Right ventricle myocardium superior (tissue), 1 donor: Measurements from ENCODE around the gene AGPAT3. TPM values are rescaled to one million over a fixed set of nuclear protein-coding genes. Genes with fewer than 3 reads are reported as not detected.

ENCODE experiments used
- ATAC-seq: fragments of 200-7000 bp; cut with Tn5 transposase; one replicate; pipeline ENCODE4 v1.9.1; 2020; ENCODE audit warnings: mild to moderate bottlenecking; ENCODE audit not compliant: poor library complexity
- DNase-seq: peaks from one replicate; pipeline ENCODE4 v3.0.0-alpha.2; 2020
- intact Hi-C: fragments of 100-400 bp; cut with DNase I; formaldehyde crosslinking; loops from one replicate; pipeline ENCODE4 v1.11.2; 2022
- total RNA-seq: library from RNA; stranded (reverse); fragmentation: NEBNext Ultra II Directional; extraction: Animal tissue kit (Norgen Biotek cat#: 25700); gene quantifications from one replicate; pipeline ENCODE4 v1.2.1, GENCODE V29; 2021
- donor health status: DM: no; HTN: yes; CAD: no; lungs with severe emphysema.

Gene AGPAT3
- total RNA-seq, 1 donor from 2014 or later = 96.3 TPM

DNA sequence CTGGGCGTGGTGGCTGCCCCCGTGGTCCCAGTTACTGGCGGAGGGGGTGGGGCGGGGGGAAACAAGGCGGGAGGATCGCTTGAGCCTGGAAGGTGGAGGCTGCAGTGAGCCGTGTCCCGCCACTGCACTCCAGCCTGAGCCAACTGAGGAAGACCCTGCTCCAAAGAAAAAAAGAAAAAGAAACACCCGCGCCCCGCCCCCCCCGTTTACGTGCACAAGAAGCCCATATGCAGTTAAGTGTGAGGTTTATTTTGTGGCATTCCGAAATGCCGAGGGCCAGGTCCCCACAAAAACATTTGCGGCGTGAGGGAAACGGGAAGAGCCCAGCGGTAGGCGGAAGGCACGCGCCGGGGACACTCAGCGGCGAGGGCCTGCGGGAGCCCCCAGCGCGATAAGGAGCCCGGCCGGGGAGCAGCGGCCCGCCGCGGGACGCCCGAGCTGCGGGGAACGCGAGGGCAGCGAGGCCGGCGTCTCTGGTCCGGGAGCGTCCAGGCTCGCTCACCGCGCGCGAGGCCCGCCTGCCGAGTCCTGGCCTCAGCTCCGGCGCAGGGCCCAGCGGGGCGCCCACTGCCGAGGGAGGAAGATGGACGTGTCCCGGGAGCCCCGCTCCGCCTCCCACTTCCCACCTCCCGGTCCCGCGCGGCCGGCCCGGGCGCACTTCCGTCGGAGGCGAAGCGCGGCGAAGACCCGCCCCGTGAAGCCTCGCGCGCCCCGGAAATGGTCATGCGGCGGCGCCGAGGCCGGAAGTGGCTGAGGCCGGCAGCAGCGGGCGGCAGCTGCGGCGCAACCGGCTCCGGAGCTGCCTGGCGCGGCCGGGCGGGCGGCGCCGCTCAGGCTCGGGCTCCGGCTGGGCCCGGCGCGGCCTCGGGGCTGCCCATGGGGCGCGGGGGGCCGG, 146.8 kb downstream of the AGPAT3 start, which contains the start of gene TRAPPC10:
TRAPPC10 (plus strand) TSS at position 731 of the 895 bp plus-strand sequence. CDS start 185 bp downstream, outside the sequence.
- peak; percentile 92 for DNase-seq
- peak; percentile 95 for ATAC-seq
- intact Hi-C loops = no loop called here

DNA sequence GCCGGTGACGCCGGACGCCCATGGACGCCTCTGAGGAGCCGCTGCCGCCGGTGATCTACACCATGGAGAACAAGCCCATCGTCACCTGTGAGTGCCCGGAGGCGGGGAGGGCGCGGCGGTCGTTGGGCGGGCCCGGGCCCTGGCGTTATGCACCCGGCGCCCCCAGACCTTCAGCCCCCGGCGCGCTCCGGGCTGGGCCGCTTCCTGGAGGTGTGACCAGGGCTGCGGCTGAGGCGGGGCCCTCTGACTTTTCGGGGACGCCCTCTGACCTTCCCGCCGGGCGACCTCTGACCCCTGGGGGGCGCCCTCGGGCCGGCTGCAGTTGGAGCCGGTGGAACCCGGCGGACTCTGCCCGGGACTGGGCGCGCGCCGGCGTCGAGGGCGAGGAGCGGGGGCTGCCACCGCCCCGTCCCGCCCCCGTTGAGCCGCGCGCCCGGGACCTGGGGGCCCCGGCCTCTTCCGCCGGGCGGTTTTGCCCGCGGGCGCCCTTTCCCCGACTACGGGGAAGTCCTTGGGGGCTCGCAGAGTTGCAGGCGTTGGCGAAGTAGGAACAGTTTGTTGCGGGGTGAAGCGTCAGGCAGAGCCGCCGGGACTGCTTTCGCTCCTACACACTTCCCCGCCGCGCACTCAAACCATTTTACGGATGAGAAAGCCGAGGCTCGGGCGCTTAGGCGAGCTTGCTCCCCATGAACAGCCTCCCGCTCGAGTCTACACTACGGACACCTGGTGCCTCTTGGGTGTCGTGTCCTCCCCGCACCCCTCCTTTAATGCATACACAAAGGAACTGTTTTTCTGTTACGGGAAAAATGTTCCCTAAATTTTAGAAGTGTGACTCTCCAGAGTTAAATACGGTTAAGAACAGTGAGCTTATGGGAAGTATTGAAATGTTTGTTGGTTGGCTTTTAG, 147.7 kb downstream of the AGPAT3 start:
- ATAC-seq (peak; percentile 49), DNase-seq (peak; percentile 79)
- intact Hi-C loops = no loop called here

DNA sequence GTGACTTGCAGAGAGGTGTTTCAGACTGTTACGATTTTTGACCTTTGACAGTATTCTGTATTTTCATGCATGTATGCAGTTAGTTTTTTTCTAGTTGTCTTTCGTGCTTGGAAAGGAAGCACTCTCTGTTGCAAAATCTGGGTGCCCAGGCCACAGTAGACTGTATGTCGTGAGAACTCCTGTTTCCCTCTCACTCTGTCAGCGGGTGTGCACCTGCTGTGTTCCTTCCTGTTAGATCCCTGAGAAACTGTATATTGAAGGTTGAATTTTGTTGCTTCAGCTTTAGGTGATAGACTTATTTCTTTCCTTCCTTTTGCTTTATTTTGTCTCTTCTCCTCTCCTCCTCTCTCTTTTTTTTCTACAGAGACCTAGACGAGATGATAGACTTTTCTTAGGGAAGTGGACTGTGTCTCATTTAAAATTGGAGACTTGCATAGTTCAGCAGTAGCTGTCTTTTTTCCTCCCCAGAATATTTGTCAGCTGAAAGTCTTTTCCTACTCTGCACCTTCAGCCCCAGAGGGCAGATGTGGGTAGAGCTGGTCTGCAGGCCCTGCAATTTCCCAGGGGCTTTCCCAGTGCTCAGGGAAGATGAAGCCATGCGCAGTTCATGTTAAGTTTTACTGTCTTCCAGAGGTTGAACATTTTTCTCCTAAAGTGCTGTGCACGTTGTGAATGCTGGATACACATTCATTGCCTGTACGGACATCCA, 148.5 kb downstream of the AGPAT3 start:
- DNase-seq = peak; percentile 10
- intact Hi-C loops = no loop called here

DNA sequence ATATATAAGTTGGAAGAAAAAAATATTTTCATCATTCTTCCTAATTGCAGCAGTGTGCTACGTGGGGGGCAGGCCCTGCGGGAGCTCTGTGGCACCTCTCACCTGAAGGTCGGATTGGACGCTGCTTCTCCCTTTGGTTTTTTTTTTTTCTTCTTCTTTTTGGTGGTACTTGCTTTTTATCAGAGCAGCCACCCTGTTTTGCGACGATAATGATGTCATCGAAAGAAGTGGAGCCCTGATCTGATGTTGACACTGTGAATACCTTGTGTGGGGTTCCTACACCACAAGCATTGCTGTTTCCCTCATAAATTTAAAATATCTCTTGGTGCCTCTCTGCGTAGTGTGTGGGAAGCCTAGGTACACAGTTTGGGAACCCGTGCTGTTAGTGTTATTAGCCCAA, 152.6 kb downstream of the AGPAT3 start:
- intact Hi-C loops = no loop called here
- no peak for DNase-seq
- ATAC-seq = no peak

More for the DNA sequence above, 148.5 kb downstream of the AGPAT3 start:
- ATAC-seq = no peak

DNA sequence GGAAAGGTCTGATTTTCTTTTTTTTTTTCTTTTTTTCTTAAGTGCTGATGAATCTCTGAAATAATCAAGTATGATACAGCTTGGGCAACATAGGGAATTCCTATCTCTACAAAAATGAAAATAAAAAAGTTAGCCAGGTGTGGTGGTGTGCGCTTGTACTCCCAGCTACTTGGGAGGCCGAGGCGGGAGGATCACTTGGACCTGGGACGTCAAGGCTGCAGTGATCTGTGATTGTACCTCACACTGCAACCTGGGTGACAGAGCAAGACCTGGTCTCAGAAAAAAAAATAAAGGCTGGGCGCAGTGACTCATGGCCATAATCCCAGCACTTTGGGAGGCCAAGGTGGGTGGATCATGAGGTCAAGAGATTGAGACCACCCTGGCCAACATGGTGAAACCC, 153.1 kb downstream of the AGPAT3 start:
- ATAC-seq (no peak), DNase-seq (no peak)
- intact Hi-C loops = no loop called here

DNA sequence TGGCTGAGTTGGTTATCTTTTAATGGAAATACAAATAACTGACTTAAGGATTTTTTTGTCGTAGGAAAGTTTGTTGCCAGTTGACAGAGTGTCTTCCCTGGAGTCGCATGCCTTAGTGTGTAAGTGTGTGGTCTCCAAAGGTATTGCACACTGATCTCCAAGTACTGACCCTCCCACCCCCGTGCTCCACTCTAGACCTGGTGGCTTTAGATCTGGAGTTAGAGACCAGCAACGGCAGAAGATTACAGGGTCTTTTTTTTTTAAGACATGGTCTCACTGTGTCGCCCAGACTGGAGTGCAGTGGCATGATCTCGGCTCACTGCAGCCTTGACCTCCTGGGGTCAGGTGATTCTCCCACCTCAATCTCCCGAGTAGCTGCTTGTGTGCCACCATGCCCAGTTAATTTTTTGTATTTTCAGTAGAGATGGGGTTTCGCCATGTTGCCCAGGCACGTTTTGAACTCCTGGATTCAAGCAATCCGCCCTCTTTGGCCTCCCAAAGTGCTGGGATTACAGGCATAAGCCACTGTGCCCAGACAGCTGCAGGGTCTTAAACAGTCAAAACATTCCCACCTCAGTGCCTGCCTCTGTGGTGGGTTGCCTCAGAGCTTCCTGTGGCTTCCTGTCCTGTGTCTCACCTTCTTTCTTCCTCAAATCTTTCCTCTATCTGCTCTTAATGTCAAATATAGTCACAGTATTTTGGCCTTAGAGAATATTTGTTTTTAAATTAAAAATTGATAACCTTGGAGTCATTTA, 154.0 kb downstream of the AGPAT3 start:
- ATAC-seq (no peak), DNase-seq (no peak)
- intact Hi-C loops = no loop called here

DNA sequence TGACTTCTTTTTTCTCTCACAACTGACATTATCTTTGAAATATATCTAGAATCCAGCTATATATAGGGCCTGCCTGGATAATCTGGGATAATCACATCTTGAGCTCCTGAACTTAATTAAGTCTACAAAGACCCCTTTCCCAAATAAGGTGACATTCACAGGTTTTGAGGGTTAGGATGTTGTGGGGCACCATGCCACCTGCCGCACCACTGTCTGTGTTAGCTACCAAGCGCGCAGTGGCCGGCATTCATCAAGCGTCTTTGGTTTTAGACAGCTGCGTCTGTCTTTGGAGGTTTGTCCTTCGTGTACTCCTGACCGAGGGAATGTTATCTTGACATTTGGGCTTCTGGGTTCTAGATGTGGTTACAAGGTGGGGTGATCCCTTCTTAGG, 154.5 kb downstream of the AGPAT3 start:
- no peak for ATAC-seq
- intact Hi-C loops = no loop called here
- no peak for DNase-seq

DNA sequence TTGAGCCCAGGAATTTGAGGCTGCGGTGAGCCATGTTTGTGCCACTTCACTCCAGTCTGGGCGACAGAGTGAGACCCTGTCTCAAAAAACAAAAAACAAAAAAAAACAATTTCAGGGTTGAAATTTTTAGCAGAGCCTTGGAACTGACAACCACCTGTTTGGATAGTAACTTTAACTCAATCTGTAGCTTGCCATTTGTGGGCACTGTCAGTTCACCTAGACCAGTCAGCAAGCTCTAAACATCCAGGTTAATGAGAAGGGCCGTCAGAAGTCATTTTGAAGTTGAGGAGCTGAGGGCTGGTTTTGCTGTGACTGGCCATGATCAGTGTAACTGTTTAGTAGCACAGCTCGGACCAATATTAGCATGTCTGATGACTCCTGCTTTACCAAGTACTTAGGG, 155.5 kb downstream of the AGPAT3 start:
- DNase-seq (no peak), ATAC-seq (no peak)
- intact Hi-C loops = loop anchor here (10.0 kb wide), 1 partner anchor 74 kb away; no protein-coding TSS in a partner anchor

DNA sequence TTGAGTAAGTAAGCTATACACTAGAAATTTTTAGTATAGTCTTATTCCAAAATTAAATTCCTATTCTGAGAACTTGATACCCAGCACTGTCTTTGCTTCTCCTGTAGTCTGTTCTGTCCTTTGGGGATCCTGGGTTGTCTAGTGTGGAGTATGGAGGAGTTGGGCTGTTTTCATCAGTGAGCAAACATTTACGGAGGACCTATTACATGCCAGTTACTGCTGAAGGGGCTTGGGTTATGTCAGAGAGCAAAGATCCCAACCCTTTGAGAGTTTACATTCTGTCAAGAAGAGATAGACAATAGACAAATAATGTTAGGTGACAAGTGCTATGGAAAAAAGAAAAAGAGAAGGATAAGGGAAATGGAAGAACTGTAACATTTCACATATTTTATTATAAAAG, 156.0 kb downstream of the AGPAT3 start:
- no peak for ATAC-seq
- DNase-seq = no peak
- intact Hi-C loops = loop anchor here (10.0 kb wide), 1 partner anchor 74 kb away; no protein-coding TSS in a partner anchor

DNA sequence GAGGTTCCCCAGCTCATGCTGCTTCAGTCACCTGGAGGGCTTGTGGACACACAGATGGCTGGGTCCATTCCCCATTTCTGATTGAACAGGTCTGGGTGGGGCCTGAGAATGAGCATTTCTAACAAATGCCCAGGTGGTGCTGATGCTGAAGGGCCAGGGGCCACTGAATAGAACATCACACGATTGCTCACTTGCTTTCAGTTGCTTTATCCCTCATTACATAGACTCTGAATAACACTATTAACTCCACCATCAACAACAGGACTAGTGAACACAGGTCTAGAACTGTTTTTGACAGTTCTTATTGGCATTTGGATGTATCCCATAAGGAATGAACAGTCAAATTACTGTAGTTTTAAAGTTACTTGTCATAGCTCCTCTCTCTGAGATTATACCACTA, 159.2 kb downstream of the AGPAT3 start:
- no peak for DNase-seq
- no peak for ATAC-seq
- intact Hi-C loops = loop anchor here (10.0 kb wide), 1 partner anchor 71 kb away; no protein-coding TSS in a partner anchor

DNA sequence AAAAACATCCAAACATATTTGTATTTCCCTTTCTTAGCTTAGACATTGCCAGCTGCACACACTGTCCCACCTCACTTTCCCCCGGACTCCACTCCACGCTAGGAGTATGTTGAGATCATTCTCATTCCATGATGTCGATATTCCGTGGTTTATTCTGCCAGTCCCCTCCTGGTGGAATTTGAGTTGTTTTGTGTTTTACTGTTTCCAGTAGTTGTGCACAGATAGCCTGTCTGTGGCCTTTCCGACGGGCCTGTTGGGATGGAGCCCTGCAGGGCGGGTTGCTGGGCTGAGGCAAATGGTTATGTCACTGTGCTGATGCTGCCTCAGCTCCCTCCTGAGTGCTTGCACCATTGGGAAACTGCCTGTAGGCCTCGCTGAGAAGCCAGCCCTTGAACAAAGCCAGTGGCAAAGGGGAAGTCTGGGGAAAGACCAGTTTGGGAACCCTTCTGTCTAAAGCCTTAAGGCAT, 159.9 kb downstream of the AGPAT3 start:
- intact Hi-C loops = loop anchor here (10.0 kb wide), 1 partner anchor 70 kb away; no protein-coding TSS in a partner anchor
- peak; percentile 80 for DNase-seq

DNA sequence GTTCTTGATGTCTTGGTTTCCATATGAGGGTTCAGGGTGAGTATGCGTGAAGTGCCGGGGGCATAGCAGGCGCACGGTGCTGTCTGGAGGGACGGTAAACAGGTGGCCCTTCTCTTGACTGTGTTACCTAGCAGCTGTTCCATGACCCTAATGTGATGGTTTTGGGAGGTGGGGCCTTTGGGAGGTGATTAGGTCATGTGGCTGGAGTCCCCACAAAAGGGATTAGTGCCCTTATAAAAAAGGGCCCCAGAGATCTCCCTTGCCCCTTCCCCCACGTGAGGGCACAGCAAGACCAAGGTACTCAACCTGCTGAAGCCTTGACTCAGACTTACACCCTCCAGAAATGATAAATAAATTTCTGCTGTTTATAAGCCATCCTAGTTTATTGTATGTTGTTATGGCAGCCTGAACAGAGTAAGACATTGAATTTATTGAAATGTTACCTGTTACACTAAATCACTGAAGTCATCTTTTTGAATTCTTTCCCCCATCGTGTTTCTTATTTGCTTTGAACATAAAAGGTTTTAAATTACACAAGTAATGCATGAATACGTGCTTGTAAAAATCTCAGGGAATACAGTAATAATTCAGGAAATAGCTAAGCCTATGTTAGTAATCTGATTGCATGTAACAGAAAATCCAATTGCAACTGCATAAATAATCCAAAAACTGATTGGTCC, 162.7 kb downstream of the AGPAT3 start:
- intact Hi-C loops = loop anchor here (10.0 kb wide), 1 partner anchor 67 kb away; no protein-coding TSS in a partner anchor
- ATAC-seq (no peak), DNase-seq (no peak)

More for the DNA sequence above, 159.9 kb downstream of the AGPAT3 start:
- peak; percentile 77 for ATAC-seq

DNA sequence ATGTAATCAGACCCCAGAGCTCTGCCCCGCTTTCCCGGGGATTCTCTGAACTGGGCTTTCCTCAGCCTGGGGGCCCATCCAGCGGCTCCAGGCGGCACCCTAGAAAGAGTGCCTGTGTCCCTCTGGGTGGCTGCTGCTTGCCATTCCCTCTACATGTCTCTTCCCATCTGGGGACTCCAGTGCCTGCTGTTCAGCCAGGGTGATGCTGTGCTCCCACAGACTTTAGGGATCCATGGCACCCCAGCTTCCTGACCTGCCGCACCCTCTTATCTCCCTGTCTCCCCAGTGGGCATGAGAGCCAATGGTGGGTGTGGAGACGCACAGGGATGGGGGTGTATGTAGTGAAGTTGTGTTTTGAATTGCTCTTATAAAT, 163.2 kb downstream of the AGPAT3 start:
- intact Hi-C loops = loop anchor here (10.0 kb wide), 1 partner anchor 67 kb away; no protein-coding TSS in a partner anchor
- DNase-seq = no peak
- no peak for ATAC-seq

DNA sequence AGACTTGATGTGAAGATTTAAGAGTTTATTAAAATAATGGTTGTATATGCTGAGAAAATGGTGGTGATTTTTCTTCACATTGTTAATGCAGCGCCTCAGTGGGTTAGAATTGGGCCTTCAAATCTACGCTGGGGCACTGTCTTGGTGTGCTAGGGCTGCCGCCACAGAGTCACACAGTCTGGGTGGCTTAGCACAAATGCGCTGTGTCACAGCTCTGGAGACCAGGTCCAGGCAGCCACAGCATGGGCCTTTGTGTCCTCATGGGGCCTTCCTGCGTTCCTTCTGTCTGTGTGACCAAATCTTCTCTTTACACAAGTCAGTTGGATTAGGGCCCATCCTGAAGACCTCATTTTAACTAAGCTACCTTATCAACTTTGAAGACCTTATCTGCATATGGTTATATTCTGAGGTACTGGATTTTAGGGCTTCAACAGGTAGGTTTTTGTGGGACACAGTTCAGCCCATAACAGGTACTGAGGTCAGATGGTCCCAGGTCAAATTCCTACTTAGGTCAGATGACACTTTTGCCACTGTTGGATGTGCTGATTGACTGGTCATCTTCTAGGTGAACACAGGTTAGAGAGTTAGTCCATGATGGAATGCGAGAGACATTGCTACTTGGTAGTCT, 164.6 kb downstream of the AGPAT3 start:
- DNase-seq (no peak), ATAC-seq (no peak)
- intact Hi-C loops = loop anchor here (10.0 kb wide), 1 partner anchor 65 kb away; no protein-coding TSS in a partner anchor

DNA sequence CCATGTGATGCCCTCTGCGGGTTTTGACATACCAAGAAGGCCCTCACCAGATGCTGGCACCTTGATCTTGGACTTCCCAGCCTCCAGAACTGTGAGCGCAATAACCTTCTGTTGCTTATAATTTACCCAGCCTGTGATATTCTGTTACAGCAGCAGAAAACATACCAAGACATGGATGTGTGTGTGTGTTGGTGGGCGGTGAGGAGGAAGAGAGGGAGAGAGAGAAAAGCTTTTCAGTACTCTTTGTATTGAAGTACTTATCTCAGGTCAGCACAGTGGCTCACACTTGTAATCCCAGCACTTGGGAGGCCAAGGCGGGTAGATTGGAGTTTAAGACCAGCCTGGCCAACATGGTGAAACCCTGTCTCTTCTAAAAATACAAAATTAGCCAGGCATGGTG, 170.2 kb downstream of the AGPAT3 start:
- intact Hi-C loops = no loop called here
- no peak for ATAC-seq
- DNase-seq = no peak
